HG03439 (cell line): ENCODE data around the gene CHRNA4.

Source experiments
- ATAC-seq: cut with Tn5 transposase; IDR thresholded peaks from one replicate; pipeline ENCODE4 v1.9.1; 2021; ENCODE audit warnings: mild to moderate bottlenecking, moderate library complexity; ENCODE audit not compliant: unreplicated experiment

CHRNA4 gene

GRCh38 chr20:63295018-63295417 lies 66.1 kb downstream of the CHRNA4 start:
- no peak for ATAC-seq

- ATAC-seq = no peak
Measured at GRCh38 chr20:63294536-63294900, 66.6 kb downstream of the CHRNA4 start.

GRCh38 chr20:63293871-63294535 lies 67.1 kb downstream of the CHRNA4 start:
- no peak for ATAC-seq

- no peak for ATAC-seq
Measured at GRCh38 chr20:63293456-63293855, 67.7 kb downstream of the CHRNA4 start.
